HG03469 (cell line): ENCODE measurements around the gene SCUBE2.

ENCODE experiments used
- ATAC-seq: cut with Tn5 transposase; IDR thresholded peaks from one replicate; pipeline ENCODE4 v1.9.1; 2021; ENCODE audit warnings: mild to moderate bottlenecking, moderate library complexity, moderate number of reproducible peaks; ENCODE audit not compliant: unreplicated experiment

Gene SCUBE2

GRCh38 chr11:8971196-8971923 is 120.0 kb downstream of the SCUBE2 start:
- no peak for ATAC-seq
